HepG2 (cell line): ENCODE results near the gene CLDN15. TPM values are rescaled to one million over a fixed set of nuclear protein-coding genes. Genes with fewer than 3 reads are reported as not detected.
A peak's percentile ranks its signal among the peaks of the same experiment; 100 is the strongest.

Experiments used
- BATF2 ChIP-seq: sonication (generic); formaldehyde crosslinking; IDR thresholded peaks from 2 replicates; pipeline ENCODE4 v1.8.0; 2022; ENCODE audit warnings: mild to moderate bottlenecking, missing genetic modification reagents, moderate library complexity
- GATA4 ChIP-seq: sonication (generic); IDR thresholded peaks from 2 replicates; pipeline ENCODE4 v1.6.1; 2016; ENCODE audit warnings: antibody characterized with exemption, low read depth, borderline replicate concordance
- HNF4G ChIP-seq, 2 experiments: sonication (generic) in 1 of 2; formaldehyde crosslinking in 1 of 2; IDR thresholded peaks; 2 replicates each; pipeline versions ENCODE4 v1.4.0 to v1.6.1; 2011 to 2020; ENCODE audit warnings: borderline replicate concordance in 2 of 2, low read depth in 2 of 2, mild to moderate bottlenecking in 2 of 2, low read length in 1 of 2, missing genetic modification reagents in 1 of 2, moderate library complexity in 1 of 2
- IRF2 ChIP-seq: IDR thresholded peaks from 2 replicates; pipeline ENCODE4 v1.6.1; 2018; ENCODE audit warnings: missing genetic modification reagents, missing compliant biosample characterization
- KLF11 ChIP-seq: IDR thresholded peaks from 2 replicates; pipeline ENCODE4 v1.6.1; 2016; ENCODE audit warnings: missing compliant biosample characterization
- MEIS1 ChIP-seq: sonication (generic); formaldehyde crosslinking; IDR thresholded peaks from 2 replicates; pipeline ENCODE4 v1.9.0; 2021; ENCODE audit warnings: mild to moderate bottlenecking, missing genetic modification reagents, moderate library complexity, borderline replicate concordance
- MIER2 ChIP-seq: IDR thresholded peaks from 2 replicates; pipeline ENCODE4 v1.6.1; 2016; ENCODE audit warnings: missing biosample characterization, missing genetic modification reagents
- PATZ1 ChIP-seq: sonication (generic); formaldehyde crosslinking; IDR thresholded peaks from 2 replicates; pipeline ENCODE4 v1.4.0; 2020; ENCODE audit warnings: missing genetic modification reagents
- RAD51 ChIP-seq: fragments of 450-650 bp; IDR thresholded peaks from 2 replicates; pipeline ENCODE4 v1.6.1; 2016; ENCODE audit warnings: borderline replicate concordance
- RXRB ChIP-seq: IDR thresholded peaks from 2 replicates; pipeline ENCODE4 v1.6.1; 2016; ENCODE audit warnings: borderline replicate concordance, missing genetic modification reagents, missing compliant biosample characterization
- TBX3 ChIP-seq: fragments of 450-650 bp; IDR thresholded peaks from 2 replicates; pipeline ENCODE4 v1.6.1; 2017; ENCODE audit warnings: antibody characterized with exemption, mild to moderate bottlenecking, inconsistent platforms, borderline replicate concordance
- ZBTB14 ChIP-seq: sonication (generic); formaldehyde crosslinking; IDR thresholded peaks from 2 replicates; pipeline ENCODE4 v1.4.0; 2020; ENCODE audit warnings: missing genetic modification reagents
- ZBTB21 ChIP-seq: sonication (generic); formaldehyde crosslinking; IDR thresholded peaks from 2 replicates; pipeline ENCODE4 v1.4.0; 2020; ENCODE audit warnings: missing genetic modification reagents
- ZBTB44 ChIP-seq: sonication (generic); formaldehyde crosslinking; IDR thresholded peaks from 2 replicates; pipeline ENCODE4 v1.4.0; 2020; ENCODE audit warnings: missing genetic modification reagents
- ZKSCAN1 ChIP-seq: fragments of 150-350 bp; IDR thresholded peaks from 2 replicates; pipeline ENCODE4 v1.6.1; 2014; ENCODE audit warnings: low read length
- ZNF331 ChIP-seq: sonication (generic); formaldehyde crosslinking; IDR thresholded peaks from 2 replicates; pipeline ENCODE4 v1.4.0; 2020; ENCODE audit warnings: missing genetic modification reagents
- ZNF414 ChIP-seq: sonication (generic); formaldehyde crosslinking; IDR thresholded peaks from 2 replicates; pipeline ENCODE4 v1.5.0; 2020; ENCODE audit warnings: missing genetic modification reagents
- ZNF468 ChIP-seq: sonication (generic); formaldehyde crosslinking; IDR thresholded peaks from 2 replicates; pipeline ENCODE4 v1.8.0; 2022; ENCODE audit warnings: mild to moderate bottlenecking, moderate library complexity, missing genetic modification reagents
- ZNF563 ChIP-seq: sonication (generic); formaldehyde crosslinking; IDR thresholded peaks from 2 replicates; pipeline ENCODE4 v1.8.0; 2022; ENCODE audit warnings: mild to moderate bottlenecking, moderate library complexity, missing genetic modification reagents
- ZNF564 ChIP-seq: sonication (generic); formaldehyde crosslinking; IDR thresholded peaks from 2 replicates; pipeline ENCODE4 v1.8.1; 2023; ENCODE audit warnings: mild to moderate bottlenecking, missing genetic modification reagents
- ZNF672 ChIP-seq: sonication (generic); formaldehyde crosslinking; IDR thresholded peaks from 2 replicates; pipeline ENCODE4 v1.8.1; 2022; ENCODE audit warnings: missing genetic modification reagents
- ZNF737 ChIP-seq: sonication (generic); formaldehyde crosslinking; IDR thresholded peaks from 2 replicates; pipeline ENCODE4 v1.5.0; 2020; ENCODE audit warnings: missing genetic modification reagents, mild to moderate bottlenecking, borderline replicate concordance
- ZNF879 ChIP-seq: sonication (generic); formaldehyde crosslinking; IDR thresholded peaks from 2 replicates; pipeline ENCODE4 v1.8.1; 2023; ENCODE audit warnings: missing genetic modification reagents
- ZSCAN22 ChIP-seq: sonication (generic); formaldehyde crosslinking; IDR thresholded peaks from 2 replicates; pipeline ENCODE4 v1.4.0; 2020; ENCODE audit warnings: mild to moderate bottlenecking, missing genetic modification reagents
- polyA plus RNA-seq, 8 experiments: library from polyadenylated mRNA; depleted of rRNA in 3 of 8; stranded (reverse) in 7 of 8; unstranded in 1 of 8; fragments of >200 nt; fragmentation: Illumina TruSeq in 4 of 8; extraction: Trizol in 4 of 8; gene quantifications; 2 replicates each; pipeline versions ENCODE4 v1.2.1 to v1.2.3, GENCODE V29; 2011 to 2016; ENCODE audit warnings: low read depth in 4 of 8, missing spikeins in 1 of 8, mixed read lengths in 1 of 8; ENCODE audit not compliant: insufficient read depth in 1 of 8
- total RNA-seq, 5 experiments: library from RNA; depleted of rRNA; stranded (reverse); fragments of >200 nt; fragmentation: Illumina TruSeq; extraction: Trizol; gene quantifications; 2 replicates each; pipeline ENCODE4 v1.2.3, GENCODE V29; 2016; ENCODE audit warnings: low read depth in 1 of 5

Gene CLDN15
- total and polyA plus RNA-seq, 2 of the 13 experiments (the other 11 are each of a cell fraction or from before 2014, with no cell fraction given): 7.1 to 17.8 TPM

GRCh38 chr7:101200862-101201599 is 36.6 kb downstream of the CLDN15 start, which contains the start of gene MOGAT3 (continued):
- TF ChIP-seq ZNF331 (CRISPR knock-in tag): no peak
- TF ChIP-seq ZNF468 (CRISPR knock-in tag): no peak
- peak; percentile 90 for TF ChIP-seq HNF4G (IDR thresholded peaks at IDR 0.05; ENCODE audit: borderline replicate concordance, low read depth, low read length)
- TF ChIP-seq HNF4G (CRISPR knock-in tag; IDR thresholded peaks at IDR 0.05; ENCODE audit: borderline replicate concordance, low read depth): peak; percentile 76; the same call in 1 of the 2 replicates
- no peak for TF ChIP-seq ZSCAN22 (CRISPR knock-in tag)
- no peak for TF ChIP-seq RAD51
- no peak for TF ChIP-seq ZNF672 (CRISPR knock-in tag)
- TF ChIP-seq TBX3: peak; percentile 82; the same call in 1 of the 2 replicates
- TF ChIP-seq ZBTB44: no peak
- TF ChIP-seq ZNF737 (CRISPR knock-in tag): 0 out of 2 replicates have a peak, but pooled peaks have one; percentile 7
- no peak; the same call in 1 of the 2 replicates for TF ChIP-seq ZNF563 (CRISPR knock-in tag)
- TF ChIP-seq MEIS1 (CRISPR knock-in tag): peak; percentile 91
- no peak for TF ChIP-seq ZBTB14 (CRISPR knock-in tag)
- no peak for TF ChIP-seq KLF11 (CRISPR knock-in tag)
- TF ChIP-seq ZBTB21: 0 out of 2 replicates have a peak, but pooled peaks have one; percentile 31
- peak; percentile 56; the same call in 1 of the 2 replicates for TF ChIP-seq GATA4
- TF ChIP-seq MIER2 (CRISPR knock-in tag): peak; percentile 29; the same call in 1 of the 2 replicates
- TF ChIP-seq BATF2 (CRISPR knock-in tag): no peak
- TF ChIP-seq ZNF879: no peak; the same call in 1 of the 2 replicates
- TF ChIP-seq ZNF414 (CRISPR knock-in tag): 0 out of 2 replicates have a peak, but pooled peaks have one; percentile 28
- peak; percentile 67 for TF ChIP-seq IRF2 (CRISPR knock-in tag)
- TF ChIP-seq PATZ1 (CRISPR knock-in tag): peak; percentile 97
- peak; percentile 74 for TF ChIP-seq ZNF564 (CRISPR knock-in tag)
- TF ChIP-seq RXRB: peak; percentile 89
- TF ChIP-seq ZKSCAN1: no peak
